ENCODE data around the gene BCL6. TPM values are rescaled to one million over a fixed set of nuclear protein-coding genes. Genes with fewer than 3 reads are reported as not detected.

The BCL6 gene
- total and polyA plus RNA-seq, 9 of the 15 experiments (the other 6 are each of a cell fraction or from before 2014, with no cell fraction given): 0.08 to 3.5 (median 1.6) TPM

DNA sequence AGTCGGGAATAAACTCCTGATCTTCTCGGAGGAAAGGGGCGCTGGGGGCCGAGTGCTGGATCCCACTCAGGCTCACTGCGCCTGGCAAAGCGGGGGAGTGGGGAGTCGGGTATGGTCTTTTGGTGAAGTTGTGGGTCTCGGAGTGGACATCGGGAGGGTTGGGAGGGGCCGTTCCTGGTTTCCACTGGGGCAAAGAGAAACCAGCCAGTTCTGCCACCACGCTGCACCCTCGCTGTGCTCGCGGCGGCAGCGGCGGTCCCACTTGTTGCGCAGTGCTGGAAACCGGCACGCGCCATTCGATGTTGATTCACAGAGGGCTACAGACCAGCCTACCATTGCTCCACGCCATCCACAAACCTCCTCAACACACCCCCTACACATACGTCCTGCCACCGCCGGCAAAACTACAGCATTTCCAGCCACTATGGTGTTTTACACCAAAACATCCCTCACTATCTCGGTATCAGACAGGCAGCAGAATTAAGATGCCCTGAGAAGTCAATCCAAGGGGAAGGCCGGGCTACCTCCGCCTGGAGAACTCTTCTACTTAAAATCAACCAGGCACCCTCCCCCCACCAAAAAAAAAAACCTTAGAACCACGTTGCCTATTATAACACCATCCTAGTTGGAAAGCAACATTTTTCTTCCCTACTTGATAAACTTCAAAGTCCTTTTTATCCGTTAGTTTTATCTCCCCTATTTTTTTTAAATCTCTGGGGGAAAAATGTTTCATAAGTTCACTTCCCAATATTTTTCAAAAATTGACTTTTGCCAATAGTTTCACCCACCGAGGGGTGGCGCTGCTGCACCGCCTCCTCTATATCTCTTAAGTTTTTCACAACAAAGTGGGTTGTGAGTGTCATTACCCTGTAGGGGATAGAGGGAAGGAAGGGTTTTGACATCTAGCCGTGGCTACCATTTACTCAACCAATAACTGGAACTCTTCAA is 3.6 kb downstream of the BCL6 start (continued):
- TF ChIP-seq, protein P1, sequence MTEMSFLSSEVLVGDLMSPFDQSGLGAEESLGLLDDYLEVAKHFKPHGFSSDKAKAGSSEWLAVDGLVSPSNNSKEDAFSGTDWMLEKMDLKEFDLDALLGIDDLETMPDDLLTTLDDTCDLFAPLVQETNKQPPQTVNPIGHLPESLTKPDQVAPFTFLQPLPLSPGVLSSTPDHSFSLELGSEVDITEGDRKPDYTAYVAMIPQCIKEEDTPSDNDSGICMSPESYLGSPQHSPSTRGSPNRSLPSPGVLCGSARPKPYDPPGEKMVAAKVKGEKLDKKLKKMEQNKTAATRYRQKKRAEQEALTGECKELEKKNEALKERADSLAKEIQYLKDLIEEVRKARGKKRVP (CRISPR knock-in tag; IDR thresholded peaks at IDR 0.05): no peak
- TF ChIP-seq, protein P2, sequence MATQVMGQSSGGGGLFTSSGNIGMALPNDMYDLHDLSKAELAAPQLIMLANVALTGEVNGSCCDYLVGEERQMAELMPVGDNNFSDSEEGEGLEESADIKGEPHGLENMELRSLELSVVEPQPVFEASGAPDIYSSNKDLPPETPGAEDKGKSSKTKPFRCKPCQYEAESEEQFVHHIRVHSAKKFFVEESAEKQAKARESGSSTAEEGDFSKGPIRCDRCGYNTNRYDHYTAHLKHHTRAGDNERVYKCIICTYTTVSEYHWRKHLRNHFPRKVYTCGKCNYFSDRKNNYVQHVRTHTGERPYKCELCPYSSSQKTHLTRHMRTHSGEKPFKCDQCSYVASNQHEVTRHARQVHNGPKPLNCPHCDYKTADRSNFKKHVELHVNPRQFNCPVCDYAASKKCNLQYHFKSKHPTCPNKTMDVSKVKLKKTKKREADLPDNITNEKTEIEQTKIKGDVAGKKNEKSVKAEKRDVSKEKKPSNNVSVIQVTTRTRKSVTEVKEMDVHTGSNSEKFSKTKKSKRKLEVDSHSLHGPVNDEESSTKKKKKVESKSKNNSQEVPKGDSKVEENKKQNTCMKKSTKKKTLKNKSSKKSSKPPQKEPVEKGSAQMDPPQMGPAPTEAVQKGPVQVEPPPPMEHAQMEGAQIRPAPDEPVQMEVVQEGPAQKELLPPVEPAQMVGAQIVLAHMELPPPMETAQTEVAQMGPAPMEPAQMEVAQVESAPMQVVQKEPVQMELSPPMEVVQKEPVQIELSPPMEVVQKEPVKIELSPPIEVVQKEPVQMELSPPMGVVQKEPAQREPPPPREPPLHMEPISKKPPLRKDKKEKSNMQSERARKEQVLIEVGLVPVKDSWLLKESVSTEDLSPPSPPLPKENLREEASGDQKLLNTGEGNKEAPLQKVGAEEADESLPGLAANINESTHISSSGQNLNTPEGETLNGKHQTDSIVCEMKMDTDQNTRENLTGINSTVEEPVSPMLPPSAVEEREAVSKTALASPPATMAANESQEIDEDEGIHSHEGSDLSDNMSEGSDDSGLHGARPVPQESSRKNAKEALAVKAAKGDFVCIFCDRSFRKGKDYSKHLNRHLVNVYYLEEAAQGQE (IDR thresholded peaks at IDR 0.05; ENCODE audit: borderline replicate concordance): peak; percentile 49; the same call in 1 of the 2 replicates
- TF ChIP-seq, protein P2 (CRISPR knock-in tag; IDR thresholded peaks at IDR 0.05; ENCODE audit: low read depth): no peak
- TF ChIP-seq CREB3 (tag; conservative IDR thresholded peaks at IDR 0.05; ENCODE audit: low read depth) (no peak), KDM1A (IDR thresholded peaks at IDR 0.05) (no peak), ZNF133 (CRISPR knock-in tag; IDR thresholded peaks at IDR 0.05) (no peak), PTTG1 (tag; IDR thresholded peaks at IDR 0.05; ENCODE audit: low read depth) (no peak)
